CD4-positive, alpha-beta T cell treated with Interleukin-15 for 4 hours (primary cell): ENCODE data around the gene NRIP2.

Experiments used
- DNase-seq: peaks from one replicate; pipeline ENCODE4 v3.0.0-alpha.2; 2020; ENCODE audit warnings: low spot score

NRIP2 gene

DNA sequence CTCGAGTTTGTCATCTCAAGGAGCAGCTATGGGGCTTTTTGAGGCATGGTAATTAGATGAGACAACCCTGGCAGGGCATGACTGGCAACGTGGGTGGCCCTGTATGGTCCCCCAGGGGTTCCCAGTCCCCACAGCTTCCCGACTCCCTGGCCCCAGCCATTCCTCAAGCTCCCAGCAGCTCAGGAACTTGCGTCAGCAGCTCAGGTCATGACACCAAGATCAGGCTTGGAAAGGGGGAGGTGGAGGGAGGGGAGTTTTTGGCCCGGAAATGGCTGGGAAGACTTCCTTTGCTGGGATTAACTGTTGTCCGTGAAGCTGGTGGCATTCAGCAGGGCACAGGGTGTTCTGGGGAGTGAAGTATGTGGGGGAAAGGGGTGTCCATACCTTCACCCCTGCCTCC, 10.4 kb upstream of the NRIP2 start:
- no peak for DNase-seq

DNA sequence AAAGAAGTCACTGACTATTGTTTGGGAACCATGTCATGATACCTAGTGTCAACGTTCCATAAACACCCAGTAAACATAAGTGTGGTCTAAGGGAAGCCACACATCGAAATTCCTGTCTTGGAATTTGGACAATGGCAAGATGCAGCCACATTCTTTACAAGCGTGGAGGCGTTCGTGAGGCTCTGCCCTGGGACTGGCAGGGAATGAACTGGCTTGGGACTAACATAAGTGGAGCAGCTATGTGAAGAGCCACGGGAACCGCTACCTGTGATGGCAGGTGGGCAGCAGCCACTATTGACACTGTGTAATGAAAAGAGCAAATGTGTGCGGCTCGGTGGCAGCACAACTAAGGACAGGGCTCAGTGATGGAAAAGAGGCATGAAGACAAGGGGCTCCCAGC, 10.0 kb upstream of the NRIP2 start:
- no peak for DNase-seq

DNA sequence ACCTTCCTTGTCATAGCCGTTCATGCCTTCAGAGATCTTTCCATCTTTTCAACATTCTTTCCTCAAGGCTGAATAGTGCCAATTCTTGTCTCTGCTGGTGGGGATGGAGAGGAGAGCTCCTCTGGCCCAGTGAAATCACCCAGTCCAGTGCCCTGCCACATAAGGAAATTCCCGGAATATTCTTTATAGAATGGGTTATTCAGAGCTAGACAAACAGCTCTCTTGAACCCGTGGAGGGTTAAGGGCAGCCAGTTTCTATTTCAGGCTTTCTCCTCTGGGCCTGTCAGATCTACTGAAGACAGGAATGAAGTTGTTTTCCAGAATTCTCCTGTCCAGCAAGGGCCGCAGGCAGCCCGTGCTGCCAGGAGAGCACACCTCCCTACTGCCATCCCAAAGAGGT, 8.1 kb upstream of the NRIP2 start:
- no peak for DNase-seq

DNA sequence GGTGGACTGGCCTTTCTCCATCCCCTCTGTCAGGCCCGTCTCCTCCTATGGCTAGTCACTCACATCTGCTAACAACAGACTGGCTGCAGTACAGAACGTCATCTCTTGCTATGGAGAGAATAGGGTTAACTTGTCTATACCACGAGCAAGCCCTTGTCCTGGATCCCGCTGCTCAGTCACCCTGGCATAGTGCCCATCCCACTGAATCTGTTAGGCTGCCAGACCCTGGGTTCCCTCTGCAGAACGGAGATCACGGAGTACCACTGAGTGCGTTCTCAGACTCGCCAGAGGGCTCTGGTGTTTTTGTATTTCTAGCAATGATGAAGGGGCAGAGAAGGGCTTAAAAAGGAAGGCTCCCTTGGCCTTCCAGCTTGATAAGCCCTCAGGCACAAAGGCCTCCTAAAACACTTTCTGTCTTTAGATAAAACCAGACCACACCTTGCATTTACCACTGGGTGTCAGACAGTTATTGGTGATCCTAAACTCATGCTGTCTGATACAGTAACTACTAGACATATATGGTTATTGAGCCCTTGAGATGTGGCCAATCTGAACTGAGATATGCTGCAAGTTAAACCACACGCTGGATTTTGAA, 6.3 kb upstream of the NRIP2 start:
- DNase-seq: no peak

DNA sequence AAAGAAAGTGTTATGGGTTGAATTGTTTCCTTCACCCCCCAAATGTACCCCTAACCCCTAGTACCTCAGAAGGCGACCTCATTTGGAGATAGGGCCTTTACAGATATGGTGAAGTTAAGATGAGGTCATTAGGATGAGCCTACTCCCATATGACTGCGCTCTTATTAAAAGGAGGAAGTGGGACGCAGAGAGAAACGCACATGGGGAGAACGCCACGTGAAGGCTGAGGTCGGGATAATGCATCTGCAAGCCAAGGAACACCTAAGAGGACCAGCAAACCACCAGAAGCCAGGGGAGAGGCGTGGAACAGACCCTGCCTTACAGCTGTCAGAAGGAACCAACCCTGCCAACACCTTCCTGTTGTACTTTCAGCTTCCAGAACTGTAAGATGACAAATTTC, 1.7 kb upstream of the NRIP2 start:
- no peak for DNase-seq

DNA sequence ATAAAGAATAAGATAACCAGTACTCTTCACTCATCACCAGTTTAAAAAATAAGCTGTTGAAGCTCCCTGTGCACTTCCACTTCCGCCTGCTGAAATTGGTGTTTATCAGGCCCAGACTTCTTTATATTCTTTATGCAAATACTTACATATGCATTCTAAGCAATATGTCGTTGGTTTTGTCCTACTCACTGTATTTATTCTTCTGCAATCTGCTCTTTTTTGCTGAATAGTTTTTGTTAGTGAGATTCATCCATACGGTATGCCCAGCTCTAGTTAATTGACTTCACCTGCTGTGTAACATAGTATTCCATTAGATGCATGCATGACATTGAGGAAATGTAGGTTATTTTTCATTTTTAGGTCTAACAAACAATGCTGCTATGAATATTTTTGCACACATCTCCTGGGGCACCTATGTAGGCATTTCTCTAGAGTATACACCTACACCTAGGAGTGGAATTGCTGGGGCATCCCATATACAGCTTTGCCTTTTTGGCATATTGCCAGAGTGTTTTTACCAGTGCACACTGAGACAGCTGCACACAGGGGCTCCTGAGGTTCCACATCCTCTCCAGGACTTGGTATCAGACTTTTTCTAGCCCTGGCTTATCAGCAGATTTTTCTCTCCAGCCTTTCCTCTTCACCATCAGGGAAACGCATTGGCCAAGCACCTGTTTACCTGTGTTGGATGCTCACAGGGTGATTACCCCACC, 1.0 kb upstream of the NRIP2 start:
- no peak for DNase-seq

DNA sequence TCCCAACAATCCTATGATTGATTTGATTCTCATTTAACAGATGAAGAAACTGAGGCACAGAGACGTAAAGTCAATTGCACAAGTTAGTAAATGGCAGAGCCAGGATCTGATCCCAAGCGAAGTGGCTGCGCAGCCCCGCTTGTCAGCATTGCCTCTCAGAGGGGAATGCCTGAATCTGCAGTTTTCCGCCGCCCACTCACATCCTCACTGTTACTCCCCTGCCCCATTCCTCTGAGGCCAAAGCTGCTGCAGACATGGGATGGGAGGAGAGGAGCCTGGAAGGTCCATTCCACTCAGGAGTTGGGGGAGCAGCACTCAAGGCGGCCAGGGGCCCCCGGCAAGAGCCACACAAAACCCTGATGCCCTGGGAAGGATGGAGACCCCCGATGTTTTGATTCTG, 1.0 kb downstream of the NRIP2 start:
- no peak for DNase-seq

DNA sequence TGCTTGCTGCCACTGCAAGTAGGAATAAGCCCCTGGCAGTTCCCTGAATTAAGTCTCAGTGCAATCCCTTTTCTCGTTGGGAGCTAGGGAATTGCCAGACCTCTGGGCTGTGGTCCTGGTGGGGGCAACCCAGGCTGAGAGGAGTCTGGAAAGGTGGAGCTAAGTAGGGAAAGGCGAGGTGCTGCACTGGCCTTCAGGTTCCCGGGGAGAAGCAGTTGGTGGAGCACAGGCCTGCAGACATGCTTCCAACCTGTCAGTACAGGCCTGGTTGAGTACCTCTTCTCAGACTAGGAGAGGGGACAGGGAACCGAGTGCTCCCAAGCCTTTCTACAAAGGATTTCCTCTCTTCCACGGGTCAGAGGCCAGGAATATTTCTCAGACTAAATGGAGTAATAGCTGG, 1.5 kb downstream of the NRIP2 start:
- no peak for DNase-seq

DNA sequence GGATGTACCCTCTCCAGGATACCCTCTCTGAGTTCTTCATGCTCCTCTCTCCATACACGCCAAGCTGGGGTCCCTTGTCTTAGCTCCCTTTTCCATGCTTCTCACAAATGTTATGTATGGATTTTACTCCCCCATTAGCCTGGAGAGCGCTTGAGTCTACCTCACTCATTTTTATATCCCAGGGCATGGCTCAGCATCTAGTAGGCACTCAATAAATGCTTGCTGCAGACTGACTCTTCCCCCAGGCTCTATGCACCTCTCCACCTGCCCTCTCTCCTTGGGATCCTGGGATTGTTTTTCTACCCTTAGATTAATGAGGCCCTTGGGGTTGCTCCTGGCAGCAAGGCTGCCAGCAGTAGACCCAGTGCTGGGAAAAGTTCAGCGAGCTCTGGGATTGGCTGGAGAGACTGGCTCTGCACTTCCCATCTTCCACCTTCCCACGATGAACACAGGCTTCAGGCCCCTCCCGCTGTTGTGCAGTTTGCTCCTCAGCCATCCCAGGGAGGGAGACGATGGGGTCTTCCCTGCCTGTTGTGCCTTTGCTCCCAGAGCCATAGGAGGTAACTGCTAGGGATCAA, 2.2 kb downstream of the NRIP2 start:
- DNase-seq: no peak

DNA sequence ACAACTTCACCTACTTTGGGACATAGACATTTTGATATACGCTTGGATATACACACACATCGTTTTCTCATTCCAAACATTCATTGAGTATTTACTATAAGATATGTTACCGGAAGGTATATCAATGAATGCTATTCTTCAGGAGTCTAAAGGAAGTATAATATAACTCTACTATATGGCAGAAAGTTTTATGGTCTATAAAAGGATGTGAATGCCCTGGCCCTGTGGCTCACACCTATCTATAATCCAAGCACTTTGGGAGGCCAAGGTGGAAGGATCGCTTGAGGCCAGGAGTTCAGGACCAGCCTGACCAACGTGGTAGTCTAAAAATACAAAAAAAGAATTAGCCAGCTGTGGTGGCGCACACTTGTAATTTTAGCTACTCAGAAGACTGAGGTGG, 5.6 kb downstream of the NRIP2 start:
- DNase-seq: no peak

DNA sequence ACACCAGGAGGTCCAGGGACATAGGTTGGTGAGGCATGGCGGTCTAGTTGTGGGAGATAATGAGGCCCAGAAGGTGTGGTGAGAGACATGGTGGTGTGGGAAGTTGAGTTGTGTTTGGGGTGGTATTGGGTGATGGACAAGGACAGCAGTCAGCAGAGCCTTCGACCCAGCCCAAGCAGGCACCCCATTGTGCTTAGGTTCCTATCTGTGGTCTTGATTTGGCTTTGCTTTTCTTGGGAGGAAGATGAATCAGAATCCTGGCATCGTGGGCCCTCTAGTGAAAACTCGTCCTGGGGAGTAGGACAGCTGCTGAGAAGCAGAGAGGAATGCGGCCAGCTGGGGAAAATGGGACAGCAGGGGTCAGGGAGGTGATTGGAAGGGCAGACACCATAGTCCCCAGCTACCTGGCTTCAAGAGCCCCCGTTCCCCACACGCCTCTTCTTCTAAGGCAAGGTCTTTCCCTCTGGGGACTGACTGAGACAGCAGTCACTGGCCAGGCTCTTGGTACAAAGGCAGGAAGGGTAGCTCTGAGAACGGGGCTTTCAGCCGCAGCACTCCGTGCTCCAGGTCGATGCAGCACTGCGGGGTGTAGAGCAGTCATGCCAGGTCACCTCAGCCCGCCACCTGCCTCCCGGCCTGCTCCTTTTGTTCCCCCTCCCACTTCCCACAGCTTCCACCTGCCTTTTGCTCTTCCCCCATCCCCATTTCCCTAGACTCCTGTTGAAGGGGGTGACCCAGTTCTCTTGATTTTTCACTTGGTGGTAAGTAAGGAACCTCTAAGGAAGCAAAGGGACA, 7.9 kb downstream of the NRIP2 start:
- DNase-seq: no peak

DNA sequence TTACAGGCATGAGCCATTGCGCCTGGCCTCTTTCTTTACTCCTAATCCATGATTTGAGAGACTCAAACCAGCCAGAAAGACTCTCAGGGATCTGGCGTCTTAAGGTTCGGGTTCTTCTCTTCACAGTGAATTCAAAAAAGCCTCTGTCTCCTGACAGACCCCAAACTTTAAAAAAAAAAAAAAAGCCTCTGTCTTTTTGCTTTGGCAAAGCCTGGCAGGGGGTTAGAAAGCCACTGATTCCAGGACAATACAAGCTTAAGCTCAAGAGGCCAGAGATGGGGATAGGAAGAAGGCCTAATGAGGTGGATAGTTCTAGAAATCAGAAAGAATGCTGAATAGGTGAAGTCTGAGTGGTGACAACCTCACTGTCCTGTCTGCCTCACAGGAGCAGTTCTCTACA, 8.8 kb downstream of the NRIP2 start:
- no peak for DNase-seq

DNA sequence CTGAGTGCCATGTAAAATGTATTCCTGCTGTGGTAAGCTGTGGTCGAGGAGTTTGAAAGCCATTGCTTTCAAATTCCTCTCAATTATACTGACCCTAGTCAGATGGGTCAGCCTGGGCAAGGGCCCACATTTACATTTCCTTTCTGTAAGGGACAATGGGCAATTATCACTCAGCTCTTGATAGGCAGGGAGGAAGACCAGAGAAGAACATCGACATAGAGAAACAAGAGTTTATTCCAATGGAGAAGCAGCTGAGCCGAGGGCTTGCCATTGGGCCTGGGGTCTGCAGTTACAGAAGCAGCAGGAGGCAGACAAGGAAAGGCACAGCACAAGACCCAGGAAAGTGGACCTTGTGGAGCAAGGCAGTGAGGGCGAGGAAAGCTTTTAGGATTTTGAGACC, 9.7 kb downstream of the NRIP2 start:
- no peak for DNase-seq

DNA sequence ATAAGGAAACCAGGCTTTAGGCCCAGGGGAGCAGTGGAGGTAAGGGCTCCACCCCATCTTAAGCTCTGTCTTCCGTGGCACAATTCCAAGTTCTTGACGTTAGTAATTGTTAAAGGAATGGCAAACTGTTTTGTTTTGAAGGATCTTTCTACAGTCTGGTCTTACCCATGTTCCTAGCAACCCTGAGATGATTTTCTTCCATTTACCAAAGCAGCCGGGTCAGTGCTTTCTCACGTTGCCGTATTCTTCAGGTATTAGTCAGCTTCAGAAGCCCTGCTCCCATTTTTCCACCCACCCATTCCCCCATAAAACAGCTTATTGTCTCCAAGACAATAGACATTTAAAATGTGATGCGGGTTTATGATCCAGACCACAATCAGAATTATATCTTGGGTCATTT, 10.3 kb downstream of the NRIP2 start:
- no peak for DNase-seq

DNA sequence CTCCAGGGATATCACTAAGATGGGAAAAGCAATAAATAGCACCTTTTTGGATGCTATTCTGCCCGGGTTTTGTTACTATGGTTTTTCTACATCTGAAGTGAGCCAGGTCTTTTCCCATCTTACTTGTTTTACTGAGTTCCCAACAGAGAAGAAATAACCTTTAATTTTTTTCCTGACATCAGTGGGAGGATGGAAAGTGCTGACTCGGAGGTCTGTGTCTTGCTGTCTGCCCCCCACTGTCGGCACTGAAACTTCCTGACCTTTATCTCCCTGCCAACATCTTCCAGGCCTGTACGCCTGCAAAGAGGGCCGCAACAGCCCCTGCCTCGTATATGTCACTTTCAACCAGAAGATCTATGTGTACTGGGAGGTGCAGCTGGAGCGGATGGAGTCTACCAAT, 11.4 kb downstream of the NRIP2 start:
- no peak for DNase-seq

DNA sequence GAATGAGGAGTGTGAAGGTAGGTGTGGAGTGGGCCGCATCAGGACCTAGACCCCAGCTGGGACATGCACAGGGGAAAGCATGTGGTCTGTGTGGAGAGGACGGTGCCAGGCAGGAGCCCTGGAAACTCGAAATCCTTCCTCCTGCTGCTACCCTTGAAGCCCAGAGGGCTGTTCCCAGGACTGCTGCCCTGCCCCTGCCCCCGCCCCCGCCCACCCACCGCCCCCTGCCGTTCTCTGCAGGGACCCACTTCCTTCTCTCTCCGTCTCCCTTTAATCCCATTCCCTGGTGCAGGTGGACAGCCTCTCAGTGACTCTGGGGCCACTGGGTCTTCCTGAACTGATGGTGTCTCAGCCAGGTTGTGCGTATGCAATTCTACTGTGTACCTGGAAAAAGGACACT, 14.4 kb downstream of the NRIP2 start:
- no peak for DNase-seq

DNA sequence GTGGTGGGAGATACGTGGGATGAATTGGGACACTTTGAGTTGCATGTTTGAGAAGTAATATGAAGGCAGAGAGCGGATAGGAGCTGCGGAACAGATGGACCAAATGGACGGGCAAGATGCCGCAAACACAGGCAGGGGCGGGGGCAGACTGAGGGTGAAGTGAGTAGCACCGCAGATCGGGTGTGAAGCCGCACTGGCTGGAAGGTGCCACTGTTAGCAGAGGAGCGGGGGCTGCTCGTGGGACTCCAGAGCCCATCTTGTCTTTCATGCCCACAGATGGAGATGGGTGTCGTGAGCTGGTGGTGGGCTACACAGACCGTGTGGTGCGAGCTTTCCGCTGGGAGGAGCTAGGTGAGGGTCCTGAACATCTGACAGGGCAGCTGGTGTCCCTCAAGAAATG, 15.0 kb downstream of the NRIP2 start:
- no peak for DNase-seq

DNA sequence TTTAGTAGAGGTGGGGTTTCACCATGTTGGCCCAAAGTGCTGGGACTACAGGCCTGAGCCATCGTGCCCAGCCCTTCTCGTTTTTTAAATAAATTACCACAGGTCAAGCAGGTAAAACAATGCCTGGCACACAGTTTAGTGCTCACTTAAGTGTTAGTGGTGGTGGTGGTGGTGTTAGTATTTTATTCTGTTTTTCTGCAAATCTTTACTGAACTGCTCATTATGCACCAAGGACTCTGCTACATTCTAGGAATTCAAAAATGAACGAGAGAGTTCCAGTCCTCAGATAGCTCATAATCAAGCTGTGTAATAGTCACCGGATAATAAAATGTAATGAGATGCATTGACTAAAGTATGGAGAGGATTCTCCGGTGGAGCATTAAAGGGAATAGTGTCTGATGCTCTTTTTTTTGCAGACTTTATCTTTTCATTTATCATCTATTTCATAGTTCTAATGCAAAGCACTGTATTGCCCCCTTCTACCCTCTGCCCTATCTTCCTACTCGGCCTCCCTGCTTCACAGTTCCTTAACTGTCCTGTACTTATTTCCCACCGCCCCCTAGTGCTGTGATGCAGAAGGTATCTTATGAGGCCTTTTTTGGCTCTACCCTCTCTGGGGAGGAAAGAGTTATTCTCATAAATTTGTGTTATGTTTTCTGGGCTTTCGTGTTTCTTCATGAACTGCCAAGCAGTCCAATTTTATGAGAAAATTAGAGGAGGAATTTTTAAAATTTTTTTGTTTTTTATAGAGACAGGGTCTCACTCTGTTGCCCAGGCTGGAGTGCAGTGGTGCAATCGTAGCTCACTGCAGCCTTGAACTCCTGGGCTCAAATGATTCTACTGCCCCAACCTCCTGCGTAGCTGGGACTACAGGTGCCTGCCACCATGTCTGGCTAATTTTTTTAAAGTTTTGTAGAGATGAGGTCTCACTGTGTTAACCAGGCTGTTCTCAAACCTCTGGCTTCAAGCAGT, 21.3 kb downstream of the NRIP2 start:
- DNase-seq: peak; percentile 58

DNA sequence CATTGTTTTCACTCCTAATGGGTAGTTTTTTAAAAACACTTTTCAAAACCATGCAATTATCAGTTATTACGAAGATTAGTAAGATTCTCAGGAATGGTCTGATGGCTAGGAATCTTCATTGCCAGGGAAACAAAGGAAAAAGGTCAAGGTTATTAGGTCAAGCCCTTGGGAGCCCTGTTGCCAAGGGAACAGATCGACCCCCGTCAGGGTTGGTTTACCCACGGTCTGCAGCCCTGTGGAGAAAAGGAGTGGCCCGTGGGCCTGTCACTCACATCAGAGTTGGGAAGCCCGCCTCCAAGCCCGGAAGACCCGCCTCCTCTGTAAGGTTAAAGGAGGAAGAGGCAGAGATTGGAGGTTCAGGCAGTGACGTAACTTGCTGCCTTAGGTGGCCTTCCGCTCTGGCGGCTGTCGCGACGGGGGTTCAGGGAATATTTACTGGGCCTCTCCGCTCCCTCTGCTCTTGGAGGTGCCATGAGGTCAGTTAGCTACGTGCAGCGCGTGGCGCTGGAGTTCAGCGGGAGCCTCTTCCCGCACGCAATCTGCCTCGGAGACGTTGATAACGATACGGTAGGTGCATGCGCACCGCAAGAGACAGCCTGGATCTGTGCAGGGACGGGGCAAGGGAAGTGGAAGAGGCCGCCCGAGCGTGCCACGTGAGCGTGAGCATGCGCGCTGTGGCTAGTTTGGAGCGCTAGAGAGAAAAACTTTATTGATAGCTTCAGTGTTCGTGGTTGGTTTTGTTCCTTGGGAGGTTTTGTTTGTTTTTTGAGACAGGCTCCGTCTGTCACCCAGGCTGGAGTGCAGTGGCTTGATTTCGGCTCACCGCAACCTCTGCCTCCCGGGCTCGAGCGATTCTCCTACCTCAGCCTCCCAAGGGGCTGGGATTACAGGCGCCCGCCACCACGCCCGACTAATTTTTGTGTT, 22.3 kb downstream of the NRIP2 start, which contains the start of gene ITFG2:
Gene ITFG2, plus strand, starts transcription at position 379 of the 924 bp plus-strand sequence. Its CDS starts 93 bp downstream, at position 472.
- peak; percentile 98 for DNase-seq

DNA sequence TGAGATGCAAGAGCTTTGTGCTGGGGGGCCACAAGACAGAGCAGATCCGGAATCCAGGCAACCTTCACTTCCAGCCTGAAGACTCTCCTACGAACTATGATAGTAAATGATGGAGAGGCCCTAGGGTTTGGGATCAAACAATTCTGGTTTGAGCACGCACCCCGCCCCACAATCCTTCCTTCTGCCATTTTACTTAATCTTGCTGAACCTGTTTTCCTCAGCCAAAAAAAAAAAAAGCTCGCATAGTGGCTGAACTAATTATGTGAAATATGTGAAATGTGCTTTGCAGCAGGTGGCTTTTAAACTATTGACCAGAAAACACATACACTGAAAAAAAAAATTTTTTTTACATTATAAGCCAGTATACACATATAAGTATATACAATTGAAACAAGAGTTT, 23.0 kb downstream of the NRIP2 start:
- DNase-seq: no peak

DNA sequence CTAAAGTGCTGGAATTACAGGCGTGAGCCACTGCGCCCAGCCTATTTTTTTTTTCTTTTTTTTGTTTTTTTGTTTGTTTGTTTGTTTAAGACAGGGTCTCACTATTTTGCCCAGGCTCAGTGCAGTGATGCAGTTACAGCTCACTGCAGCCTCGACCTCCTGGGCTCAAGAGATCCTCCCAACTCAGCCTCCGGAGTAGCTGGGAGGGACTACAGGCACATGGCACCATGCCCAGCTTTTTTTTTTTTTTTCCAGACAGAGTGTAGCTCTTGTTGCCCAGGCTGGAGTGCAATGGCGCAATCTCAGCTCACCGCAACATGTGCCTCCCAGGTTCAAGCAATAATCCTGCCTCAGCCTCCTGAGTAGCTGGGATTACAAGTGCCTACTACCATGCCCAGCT, 28.1 kb downstream of the NRIP2 start:
- no peak for DNase-seq
